Endothelial cell of umbilical vein (primary cell): ENCODE data around the gene GATA3. TPM values are rescaled to one million over a fixed set of nuclear protein-coding genes. Genes with fewer than 3 reads are reported as not detected.

ENCODE experiments used
- Bru-seq: library from RNA; stranded (reverse); fragments of 400-500 nt; gene quantifications from one replicate; lab custom pipeline; 2021; lab: Mats Ljungman, UMichigan
- BruChase-seq, 2 experiments: library from RNA; stranded (reverse); fragments of 400-500 nt; gene quantifications; one replicate each; lab custom pipeline; 2021; lab: Mats Ljungman, UMichigan
- BruUV-seq: library from RNA; stranded (reverse); fragments of 400-500 nt; replicated peaks from 2 replicates; lab custom pipeline; 2021; lab: Mats Ljungman, UMichigan
- CTCF ChIA-PET: fragments of 300-600, 350-600 bp; sonication (Branson Sonifier 250); formaldehyde crosslinking; loops from one replicate; lab custom pipeline; 2021; ENCODE audit warnings: antibody characterized with exemption, inconsistent platforms; lab: Charles Lee
- POLR2A ChIA-PET: fragments of 300-600, 350-600 bp; sonication (Branson Sonifier 250); formaldehyde crosslinking; loops from one replicate; lab custom pipeline; 2021; ENCODE audit warnings: antibody characterized with exemption, inconsistent platforms; lab: Charles Lee
- DNase-seq: peaks from one replicate; pipeline ENCODE4 v3.0.0-alpha.2; 2011; ENCODE audit warnings: low read depth, low spot score
- FAIRE-seq: peaks from 2 replicates; lab custom pipeline; 2011; peaks lifted over from hg19 to GRCh38; lab: Jason Lieb, UNC
- H2AFZ ChIP-seq: 2 replicates; pipeline ENCODE4 v1.6.0; 2012; ENCODE audit warnings: low read depth, low read length, control low read depth, inconsistent platforms
- H3K27ac ChIP-seq: 2 replicates; pipeline ENCODE4 v1.5.1; 2011; ENCODE audit warnings: low read depth, mild to moderate bottlenecking, control low read depth, low read length, moderate library complexity; ENCODE audit not compliant: insufficient read depth
- H3K27me3 ChIP-seq, 2 experiments: 2 replicates each; pipeline versions ENCODE4 v1.6.0 to v1.6.1; 2011; ENCODE audit warnings: low read length in 2 of 2, mixed read lengths in 1 of 2; ENCODE audit not compliant: control insufficient read depth in 2 of 2, insufficient read depth in 2 of 2
- H3K36me3 ChIP-seq, 2 experiments: 2 replicates in 1 of 2; 3 replicates in 1 of 2; pipeline ENCODE4 v1.5.1; 2011; ENCODE audit warnings: low read length in 2 of 2, mild to moderate bottlenecking in 1 of 2, moderate library complexity in 1 of 2; ENCODE audit not compliant: control insufficient read depth in 2 of 2, insufficient read depth in 2 of 2; ENCODE audit errors: extremely low read depth in 1 of 2
- H3K4me1 ChIP-seq: 3 replicates; pipeline ENCODE4 v1.5.1; 2011; ENCODE audit warnings: mild to moderate bottlenecking, low read length; ENCODE audit not compliant: control insufficient read depth, insufficient read depth; ENCODE audit errors: extremely low read depth
- H3K4me2 ChIP-seq: 2 replicates; pipeline ENCODE4 v1.6.1; 2011; ENCODE audit warnings: low read length, control low read depth, mixed read lengths; ENCODE audit not compliant: insufficient read depth
- H3K4me3 ChIP-seq, 3 experiments: fragments of 200-600 bp in 1 of 3; sonication (generic), shearing (Covaris generic) in 1 of 3; replicated peaks in 1 of 3; 2 replicates each; pipeline ENCODE4 v1.5.1; 2011 to 2016; ENCODE audit warnings: control low read depth in 3 of 3, low read length in 3 of 3, mild to moderate bottlenecking in 2 of 3, inconsistent platforms in 1 of 3, low read depth in 1 of 3, moderate library complexity in 1 of 3; ENCODE audit not compliant: insufficient read depth in 1 of 3
- H3K79me2 ChIP-seq: 2 replicates; pipeline ENCODE4 v1.6.0; 2012; ENCODE audit warnings: low read length, inconsistent platforms; ENCODE audit not compliant: control insufficient read depth, insufficient read depth
- H3K9ac ChIP-seq: replicated peaks from 2 replicates; pipeline ENCODE3; 2011; ENCODE audit warnings: low read length, control low read depth; ENCODE audit not compliant: insufficient read depth; ENCODE audit errors: extremely low read depth
- H3K9me1 ChIP-seq: replicated peaks from 3 replicates; pipeline ENCODE4 v1.6.0; 2011; ENCODE audit warnings: mild to moderate bottlenecking, low read length; ENCODE audit not compliant: control insufficient read depth, insufficient read depth; ENCODE audit errors: extremely low read depth
- H3K9me3 ChIP-seq: replicated peaks from 2 replicates; pipeline ENCODE4 v1.5.1; 2012; ENCODE audit warnings: low read length, inconsistent platforms; ENCODE audit not compliant: control insufficient read depth, insufficient read depth
- H4K20me1 ChIP-seq: replicated peaks from 2 replicates; pipeline ENCODE3; 2011; ENCODE audit warnings: mild to moderate bottlenecking, low read length; ENCODE audit not compliant: control insufficient read depth, insufficient read depth; ENCODE audit errors: extremely low read depth
- EZH2 ChIP-seq: IDR thresholded peaks from 2 replicates; pipeline ENCODE4 v1.6.1; 2012; ENCODE audit warnings: borderline replicate concordance, low read depth, mild to moderate bottlenecking, moderate library complexity, low read length, inconsistent platforms; ENCODE audit not compliant: severe bottlenecking
- POLR2A ChIP-seq: IDR thresholded peaks from 2 replicates; pipeline ENCODE4 v1.6.1; 2012; ENCODE audit warnings: low read depth, mild to moderate bottlenecking, control low read depth, low read length
- POLR2AphosphoS5 ChIP-seq: IDR thresholded peaks from 2 replicates; pipeline ENCODE4 v1.6.1; 2012; ENCODE audit warnings: low read depth, mild to moderate bottlenecking, control low read depth, low read length, moderate library complexity; ENCODE audit not compliant: insufficient read depth
- dilution Hi-C: fragments of 300-500 bp; cut with MboI; formaldehyde crosslinking; loops from one replicate; pipeline ENCODE4 v1.15.0; 2019; ENCODE audit warnings: low sequenced_read_pairs; ENCODE audit not compliant: extremely low pct_ligation_motif_present
- intact Hi-C: fragments of 100-400 bp; cut with micrococcal nuclease; formaldehyde crosslinking; loops from one replicate; pipeline ENCODE4 v1.10.0; 2022
- long read RNA-seq: library from polyadenylated mRNA; stranded (forward); transcript quantifications from one replicate; pipeline ENCODE4 v2.0.0, GENCODE V29; 2021
- polyA minus RNA-seq, 3 experiments: library from RNA; depleted of rRNA, polyadenylated mRNA; stranded (reverse); fragments of >200 nt; gene quantifications; 1 replicate in 1 of 3; 2 replicates in 2 of 3; pipeline ENCODE4 v1.2.3, GENCODE V29; 2011
- polyA plus RNA-seq, 4 experiments: library from polyadenylated mRNA; depleted of rRNA in 3 of 4; stranded (reverse) in 3 of 4; unstranded in 1 of 4; fragments of >200 nt; gene quantifications; 2 replicates each; pipeline versions ENCODE4 v1.2.1 to v1.2.3, GENCODE V29; 2011 to 2012; ENCODE audit warnings: missing spikeins in 1 of 4
- total RNA-seq: library from RNA; stranded (reverse); gene quantifications from 2 replicates; pipeline ENCODE4 v1.2.3, GENCODE V29; 2021

Gene GATA3
- 30.9 and 33.0 TPM in 2 replicates for total RNA-seq
- 7.2 and 9.3 TPM in 2 replicates for polyA plus RNA-seq
- 6.7 and 7.0 TPM in 2 replicates for polyA plus RNA-seq (2011; cell fraction: cytosol; rRNA removed)
- 13.5 and 14.3 TPM in 2 replicates for polyA plus RNA-seq (2011; cell fraction: nucleus; rRNA removed)
- polyA plus RNA-seq (2012): 16.6 and 19.7 TPM in 2 replicates
- 2.5 TPM in 2 replicates for polyA minus RNA-seq
- polyA minus RNA-seq (2011; cell fraction: cytosol; rRNA and poly(A)+ RNA removed): not detected
- polyA minus RNA-seq (2011; cell fraction: nucleus; rRNA and poly(A)+ RNA removed): 5.0 and 8.9 TPM in 2 replicates
- Bru-seq, nascent RNA: percentile 90 among the genes with signal in this experiment
- BruChase-seq, experiment 1, labeled RNA remaining after a 6-hour chase: percentile 81 among the genes with signal in this experiment
- percentile 78 among the genes with signal in this experiment for BruChase-seq, experiment 2, labeled RNA remaining after a 2-hour chase
- long read RNA-seq, transcript GATA3-201 (6 exons, 2,650 nt): minor isoform, 6 of 114 reads
- long read RNA-seq, transcript GATA3-202 (6 exons, 3,123 nt): major isoform, 53 of 114 reads
- long read RNA-seq, partial matches to known transcripts: 29 of 114 reads
- long read RNA-seq, other reads (novel, unspliced or antisense): 25 of 114 reads

DNA sequence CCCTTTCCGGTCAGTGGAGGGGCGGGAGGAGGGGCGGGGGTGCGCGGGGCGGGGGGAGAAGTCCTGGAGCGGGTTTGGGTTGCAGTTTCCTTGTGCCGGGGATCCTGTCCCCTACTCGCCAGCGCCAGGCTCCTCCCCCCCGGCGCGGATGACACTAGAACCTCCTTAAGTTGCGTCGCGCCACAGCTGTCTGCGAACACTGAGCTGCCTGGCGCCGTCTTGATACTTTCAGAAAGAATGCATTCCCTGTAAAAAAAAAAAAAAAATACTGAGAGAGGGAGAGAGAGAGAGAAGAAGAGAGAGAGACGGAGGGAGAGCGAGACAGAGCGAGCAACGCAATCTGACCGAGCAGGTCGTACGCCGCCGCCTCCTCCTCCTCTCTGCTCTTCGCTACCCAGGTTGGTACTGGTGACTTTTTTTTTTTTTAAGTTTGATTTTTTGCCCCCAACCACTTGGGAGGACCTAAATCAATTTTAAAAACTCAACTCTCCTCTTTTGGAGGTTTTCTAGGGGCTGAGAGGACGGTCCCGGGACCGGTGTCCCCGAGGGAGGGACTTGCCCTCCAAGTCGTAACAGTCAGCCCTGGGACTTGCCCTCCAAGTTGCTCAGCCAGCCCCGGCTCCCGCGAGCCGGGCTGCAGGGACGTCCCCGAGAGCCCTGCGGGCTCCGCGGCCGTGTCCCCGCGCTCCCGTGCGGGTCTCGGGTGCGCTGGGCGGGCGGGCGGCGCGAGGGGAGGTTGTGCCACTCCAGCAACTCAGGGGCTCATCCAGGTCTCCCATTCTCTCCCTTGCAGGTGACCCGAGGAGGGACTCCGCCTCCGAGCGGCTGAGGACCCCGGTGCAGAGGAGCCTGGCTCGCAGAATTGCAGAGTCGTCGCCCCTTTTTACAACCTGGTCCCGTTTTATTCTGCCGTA lies at the start of gene GATA3:
TSS of gene GATA3 (plus strand) at position 195 of the 914 bp plus-strand sequence. CDS start 968 bp downstream, outside the sequence.
- no peaks in the 10 kb centered on the region for H3K9me3 ChIP-seq
- no peaks in the 10 kb centered on the region for H4K20me1 ChIP-seq
- FAIRE-seq (no peak), DNase-seq (peak; percentile 93)
- no peaks in the 10 kb centered on the region for H3K9me1 ChIP-seq
- BruUV-seq: TSS peak; percentile 48
- POLR2A ChIA-PET: interaction anchor here (0.6 to 0.7 kb wide), 6 partner anchors 9 to 1339 kb away, joined by 3 to 4 read pairs (median 4); no protein-coding TSS in a partner anchor
- CTCF ChIA-PET: no interaction called here
- peak within 1 kb of the TSS; percentile 79 for H3K27ac ChIP-seq
- peak within 1 kb of the TSS; percentile 81 to 95 (median 91) for H3K4me3 ChIP-seq
- dilution Hi-C loops (no loop called here), intact Hi-C loops (loop anchor here (1.0 to 10.0 kb wide), 9 partner anchors 87 to 1247 kb away; partner anchors contain the start of genes ATP5F1C and TAF3)
- peak within 1 kb of the TSS; percentile 77 for H3K9ac ChIP-seq
- no peaks in the 10 kb centered on the region for H3K27me3 ChIP-seq
- H3K4me2 ChIP-seq: peak within 1 kb of the TSS; percentile 88
- peaks cover 0 to 11% of the 10 kb centered on the region in 2 experiments for H3K36me3 ChIP-seq
- H2AFZ ChIP-seq: no peak within 1 kb of the TSS
- TF ChIP-seq EZH2: no peak
- TF ChIP-seq POLR2AphosphoS5: peak; percentile 66
- peak; percentile 57 for TF ChIP-seq POLR2A
- peaks cover 71% of the 10 kb centered on the region for H3K79me2 ChIP-seq
- H3K4me1 ChIP-seq: peaks cover 36% of the 10 kb centered on the region
